NK-92 (cell line): ENCODE data around the gene IER3IP1.
"Not testable (repeated sequence)": the region's sequence is repeated elsewhere in the genome, so short reads cannot be mapped to it uniquely, and the experiment has no call there.

Source experiments
- DNase-seq: peaks from one replicate; lab custom pipeline; 2025; ENCODE audit not compliant: unreplicated experiment; lab: John Stamatoyannopoulos, UW

Gene IER3IP1

GRCh38 chr18:47160256-47160655 is 15.9 kb downstream of the IER3IP1 start:
- DNase-seq = no peak

GRCh38 chr18:47158404-47158803 is 17.8 kb downstream of the IER3IP1 start:
- DNase-seq = not testable (repeated sequence)

GRCh38 chr18:47151439-47151838 is 24.7 kb downstream of the IER3IP1 start:
- DNase-seq = no peak

GRCh38 chr18:47150824-47151366 is 25.3 kb downstream of the IER3IP1 start:
- DNase-seq = no peak

GRCh38 chr18:47150029-47150823 is 25.9 kb downstream of the IER3IP1 start, which contains the start of gene HDHD2:
Gene HDHD2, minus strand, starts transcription at chr18:47150500. Its CDS starts 14,061 bp downstream, at chr18:47136439.
- no peak for DNase-seq

GRCh38 chr18:47149457-47150028 is 26.6 kb downstream of the IER3IP1 start:
- DNase-seq = no peak

GRCh38 chr18:47146206-47146605 is 30.0 kb downstream of the IER3IP1 start:
- DNase-seq = no peak

- no peak for DNase-seq
Observed at GRCh38 chr18:47143899-47144485, 32.2 kb downstream of the IER3IP1 start.

- DNase-seq = no peak
Observed at GRCh38 chr18:47143153-47143552, 33.0 kb downstream of the IER3IP1 start.

GRCh38 chr18:47141289-47141688 is 34.9 kb downstream of the IER3IP1 start:
- DNase-seq = no peak

- no peak for DNase-seq
Observed at GRCh38 chr18:47121146-47121545, 55.0 kb downstream of the IER3IP1 start.

GRCh38 chr18:47120428-47120827 is 55.7 kb downstream of the IER3IP1 start:
- DNase-seq = no peak

- DNase-seq = no peak
Observed at GRCh38 chr18:47118981-47119380, 57.2 kb downstream of the IER3IP1 start.

GRCh38 chr18:47115205-47115604 is 61.0 kb downstream of the IER3IP1 start:
- DNase-seq = no peak

- DNase-seq = no peak
Observed at GRCh38 chr18:47113796-47114540, 62.2 kb downstream of the IER3IP1 start.

- DNase-seq = no peak
Observed at GRCh38 chr18:47110492-47111274, 65.5 kb downstream of the IER3IP1 start.

- no peak for DNase-seq
Observed at GRCh38 chr18:47109720-47110119, 66.4 kb downstream of the IER3IP1 start.

GRCh38 chr18:47108998-47109405 is 67.2 kb downstream of the IER3IP1 start:
- no peak for DNase-seq

GRCh38 chr18:47108373-47108772 is 67.8 kb downstream of the IER3IP1 start:
- no peak for DNase-seq
